Astrocyte (in vitro differentiated cells and primary cell): Measurements from ENCODE around the gene PTPRM. TPM values are rescaled to one million over a fixed set of nuclear protein-coding genes. Genes with fewer than 3 reads are reported as not detected.

Source experiments
- DNase-seq: peaks from one replicate; pipeline ENCODE4 v3.0.0-alpha.2; 2010; ENCODE audit warnings: low read depth
- FAIRE-seq: peaks from 2 replicates; lab custom pipeline; 2011; peaks lifted over from hg19 to GRCh38; lab: Jason Lieb, UNC
- H2AFZ ChIP-seq: 2 replicates; pipeline ENCODE4 v1.6.0; 2012; ENCODE audit warnings: low read depth, low read length, inconsistent platforms
- H3K27ac ChIP-seq: 2 replicates; pipeline ENCODE4 v1.5.1; 2011; ENCODE audit warnings: low read depth, low read length, inconsistent platforms
- H3K27me3 ChIP-seq: 2 replicates; pipeline ENCODE4 v1.6.0; 2011; ENCODE audit warnings: low read length, inconsistent platforms; ENCODE audit not compliant: insufficient read depth
- H3K36me3 ChIP-seq: 2 replicates; pipeline ENCODE4 v1.5.1; 2011; ENCODE audit warnings: low read length, inconsistent platforms; ENCODE audit not compliant: insufficient read depth
- H3K4me1 ChIP-seq: 2 replicates; pipeline ENCODE4 v1.5.1; 2011; ENCODE audit warnings: low read length, inconsistent platforms; ENCODE audit not compliant: insufficient read depth
- H3K4me2 ChIP-seq: 2 replicates; pipeline ENCODE4 v1.6.0; 2012; ENCODE audit warnings: low read length, inconsistent platforms
- H3K4me3 ChIP-seq: 2 replicates; pipeline ENCODE4 v1.5.1; 2011; ENCODE audit warnings: low read depth, mild to moderate bottlenecking, low read length, inconsistent platforms; ENCODE audit not compliant: insufficient read depth
- H3K79me2 ChIP-seq: 2 replicates; pipeline ENCODE4 v1.6.0; 2012; ENCODE audit warnings: mild to moderate bottlenecking, low read length, inconsistent platforms; ENCODE audit not compliant: insufficient read depth
- H3K9ac ChIP-seq: 2 replicates; pipeline ENCODE4 v1.6.0; 2012; ENCODE audit warnings: mild to moderate bottlenecking, low read length, inconsistent platforms
- H3K9me3 ChIP-seq: 2 replicates; pipeline ENCODE4 v1.5.1; 2012; ENCODE audit warnings: low read depth, mild to moderate bottlenecking, low read length, inconsistent platforms; ENCODE audit not compliant: insufficient read depth
- H4K20me1 ChIP-seq: 2 replicates; pipeline ENCODE4 v1.6.0; 2012; ENCODE audit warnings: low read length, inconsistent platforms; ENCODE audit not compliant: insufficient read depth
- H3K27ac Mint-ChIP-seq: one replicate; pipeline ENCODE4 v1.8.0; 2021; ENCODE audit warnings: mild to moderate bottlenecking, mixed read lengths; ENCODE audit not compliant: unreplicated experiment
- H3K27me3 Mint-ChIP-seq: one replicate; pipeline ENCODE4 v1.8.0; 2021; ENCODE audit warnings: low read depth, mixed read lengths; ENCODE audit not compliant: unreplicated experiment
- H3K36me3 Mint-ChIP-seq: one replicate; pipeline ENCODE4 v1.8.0; 2021; ENCODE audit warnings: low read depth, mixed read lengths; ENCODE audit not compliant: unreplicated experiment
- H3K4me1 Mint-ChIP-seq: one replicate; pipeline ENCODE4 v1.8.0; 2021; ENCODE audit warnings: low read depth, mixed read lengths; ENCODE audit not compliant: unreplicated experiment
- H3K4me3 Mint-ChIP-seq: one replicate; pipeline ENCODE4 v1.8.0; 2021; ENCODE audit warnings: mild to moderate bottlenecking, moderate library complexity, mixed read lengths; ENCODE audit not compliant: unreplicated experiment
- H3K9me3 Mint-ChIP-seq: one replicate; pipeline ENCODE4 v1.8.0; 2021; ENCODE audit warnings: mild to moderate bottlenecking, mixed read lengths; ENCODE audit not compliant: unreplicated experiment
- CTCF ChIP-seq: IDR thresholded peaks from 2 replicates; pipeline ENCODE4 v1.5.1; 2011; ENCODE audit warnings: low read depth, mild to moderate bottlenecking, inconsistent platforms, low read length, moderate library complexity; ENCODE audit not compliant: insufficient read depth
- EZH2 ChIP-seq: IDR thresholded peaks from 2 replicates; pipeline ENCODE4 v1.6.1; 2012; ENCODE audit warnings: mild to moderate bottlenecking, low read length, inconsistent platforms; ENCODE audit not compliant: insufficient read depth
- total RNA-seq: library from RNA; stranded (reverse); gene quantifications from 2 replicates; pipeline ENCODE4 v1.2.1, GENCODE V29; 2021

Gene PTPRM
- total RNA-seq, 1 donor from 2014 or later = 59.6 TPM

DNA sequence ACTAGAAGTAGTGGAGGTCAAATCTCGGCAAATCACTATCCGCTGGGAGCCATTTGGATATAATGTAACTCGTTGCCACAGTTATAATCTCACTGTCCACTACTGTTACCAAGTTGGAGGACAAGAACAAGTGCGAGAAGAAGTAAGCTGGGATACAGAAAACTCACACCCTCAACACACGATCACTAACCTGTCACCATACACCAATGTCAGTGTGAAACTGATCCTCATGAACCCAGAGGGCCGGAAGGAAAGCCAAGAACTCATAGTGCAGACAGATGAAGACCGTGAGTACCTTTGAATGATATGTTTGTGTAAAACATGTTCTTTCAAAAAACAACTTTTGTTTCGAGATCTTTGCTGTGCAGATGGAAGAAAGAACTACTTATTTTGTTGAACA, 502.6 kb downstream of the PTPRM start:
- Mint-ChIP-seq H3K27ac (no peak overlapping the region), H3K4me1 (peaks cover 2% of the 10 kb centered on the region), H3K27me3 (no peaks in the 10 kb centered on the region), H3K36me3 (peaks cover 3% of the 10 kb centered on the region), H3K4me3 (no peak overlapping the region), H3K9me3 (peaks cover 1% of the 10 kb centered on the region)
- no peak overlapping the region for H3K9ac ChIP-seq
- H3K27ac ChIP-seq = no peak overlapping the region
- no peak for TF ChIP-seq EZH2
- no peak for TF ChIP-seq CTCF
- DNase-seq (no peak), FAIRE-seq (no peak)
- H3K4me2 ChIP-seq = no peak overlapping the region
- H2AFZ ChIP-seq = no peak overlapping the region
- no peaks in the 10 kb centered on the region for H4K20me1 ChIP-seq
- no peak overlapping the region for H3K4me3 ChIP-seq
- H3K9me3 ChIP-seq = no peaks in the 10 kb centered on the region
- H3K4me1 ChIP-seq = no peaks in the 10 kb centered on the region
- H3K27me3 ChIP-seq = no peaks in the 10 kb centered on the region
- no peaks in the 10 kb centered on the region for H3K79me2 ChIP-seq
- H3K36me3 ChIP-seq = no peaks in the 10 kb centered on the region

GRCh38 chr18:8073167-8073566, 506.1 kb downstream of the PTPRM start:
- no peaks in the 10 kb centered on the region for H3K27me3 Mint-ChIP-seq
- H4K20me1 ChIP-seq = no peaks in the 10 kb centered on the region
- H3K9me3 Mint-ChIP-seq = peaks cover 1% of the 10 kb centered on the region
- peaks cover 5% of the 10 kb centered on the region for H3K36me3 Mint-ChIP-seq
- no peaks in the 10 kb centered on the region for H3K4me1 ChIP-seq
- no peak overlapping the region for H2AFZ ChIP-seq
- no peaks in the 10 kb centered on the region for H3K4me1 Mint-ChIP-seq
- TF ChIP-seq CTCF (no peak), EZH2 (no peak)
- no peak overlapping the region for H3K27ac Mint-ChIP-seq
- H3K4me3 ChIP-seq = no peak overlapping the region
- FAIRE-seq (peak; percentile 5), DNase-seq (no peak)
- no peaks in the 10 kb centered on the region for H3K79me2 ChIP-seq
- no peaks in the 10 kb centered on the region for H3K27me3 ChIP-seq
- no peak overlapping the region for H3K9ac ChIP-seq
- H3K4me2 ChIP-seq = no peak overlapping the region
- H3K4me3 Mint-ChIP-seq = no peak overlapping the region
- H3K27ac ChIP-seq = no peak overlapping the region
- H3K36me3 ChIP-seq = no peaks in the 10 kb centered on the region
- H3K9me3 ChIP-seq = no peaks in the 10 kb centered on the region

DNA sequence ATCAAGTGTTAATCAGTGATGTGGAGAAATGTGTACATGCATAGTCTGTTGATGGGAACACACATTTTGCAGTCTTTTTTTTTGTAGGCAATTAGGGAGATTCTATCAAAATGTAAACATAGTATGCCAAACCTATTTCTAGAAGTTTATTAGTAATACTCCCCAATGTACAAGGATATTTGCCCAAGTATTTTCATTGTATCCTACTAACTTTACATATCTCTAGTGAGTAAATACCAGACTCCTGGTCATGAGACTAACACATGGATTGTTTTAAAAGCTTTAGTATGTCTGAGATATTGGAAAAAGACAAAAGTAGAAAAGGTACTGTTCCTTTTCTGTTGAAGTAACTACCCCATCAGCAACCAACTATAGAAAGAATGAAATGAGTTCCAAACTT, 513.0 kb downstream of the PTPRM start:
- FAIRE-seq (no peak), DNase-seq (no peak)
- no peaks in the 10 kb centered on the region for H3K4me1 ChIP-seq
- H3K36me3 Mint-ChIP-seq = peaks cover 2% of the 10 kb centered on the region
- H3K4me2 ChIP-seq = no peak overlapping the region
- H3K4me1 Mint-ChIP-seq = peaks cover 9% of the 10 kb centered on the region
- no peak overlapping the region for H3K4me3 ChIP-seq
- H3K9ac ChIP-seq = no peak overlapping the region
- TF ChIP-seq EZH2 = no peak
- no peak for TF ChIP-seq CTCF
- H3K9me3 ChIP-seq = no peaks in the 10 kb centered on the region
- no peak overlapping the region for H2AFZ ChIP-seq
- no peaks in the 10 kb centered on the region for H3K36me3 ChIP-seq
- H3K27ac ChIP-seq = no peak overlapping the region
- H3K27me3 ChIP-seq = no peaks in the 10 kb centered on the region
- H3K4me3 Mint-ChIP-seq = no peak overlapping the region
- no peaks in the 10 kb centered on the region for H3K9me3 Mint-ChIP-seq
- H3K27ac Mint-ChIP-seq = no peak overlapping the region
- no peaks in the 10 kb centered on the region for H4K20me1 ChIP-seq
- H3K79me2 ChIP-seq = no peaks in the 10 kb centered on the region
- H3K27me3 Mint-ChIP-seq = no peaks in the 10 kb centered on the region
